GM21526 (cell line): ENCODE results near the gene PPL.
"Not testable (repeated sequence)": the region's sequence is repeated elsewhere in the genome, so short reads cannot be mapped to it uniquely, and the experiment has no call there.

ENCODE experiments used
- ATAC-seq: cut with Tn5 transposase; IDR thresholded peaks from one replicate; pipeline ENCODE4 v1.9.1; 2021; ENCODE audit warnings: moderate library complexity; ENCODE audit not compliant: unreplicated experiment, low FRiP score

Gene PPL

GRCh38 chr16:4936181-4936990 lies 562 bp downstream of the PPL start:
- no peak for ATAC-seq

- no peak for ATAC-seq
Measured at GRCh38 chr16:4935241-4935855, 1.6 kb downstream of the PPL start.

- no peak for ATAC-seq
Measured at GRCh38 chr16:4934591-4934990, 2.4 kb downstream of the PPL start.

GRCh38 chr16:4933871-4934395 lies 3.0 kb downstream of the PPL start:
- ATAC-seq = no peak

DNA sequence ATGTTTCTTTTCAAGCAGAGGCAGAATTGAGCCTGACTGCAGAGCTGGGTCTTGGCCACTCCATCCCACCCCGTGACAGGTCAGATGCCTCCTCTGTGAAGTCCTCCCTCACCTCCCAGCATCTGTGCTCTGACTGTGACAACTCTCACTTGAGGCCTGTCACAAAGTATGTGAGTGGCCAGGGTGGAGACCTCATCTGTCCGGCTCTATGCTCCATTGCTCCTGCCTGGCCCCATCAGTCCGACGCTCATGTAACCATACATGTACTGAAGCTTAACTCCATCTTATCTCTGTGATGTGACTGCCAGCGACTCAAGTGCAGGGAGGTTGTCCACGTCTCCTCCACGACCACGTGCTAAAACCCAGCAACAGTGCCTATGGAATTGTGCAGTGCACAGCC lies 3.5 kb downstream of the PPL start:
- ATAC-seq = no peak

- no peak for ATAC-seq
Measured at GRCh38 chr16:4931381-4931780, 5.6 kb downstream of the PPL start.

- ATAC-seq = not testable (repeated sequence)
Measured at GRCh38 chr16:4929619-4930018, 7.3 kb downstream of the PPL start.

DNA sequence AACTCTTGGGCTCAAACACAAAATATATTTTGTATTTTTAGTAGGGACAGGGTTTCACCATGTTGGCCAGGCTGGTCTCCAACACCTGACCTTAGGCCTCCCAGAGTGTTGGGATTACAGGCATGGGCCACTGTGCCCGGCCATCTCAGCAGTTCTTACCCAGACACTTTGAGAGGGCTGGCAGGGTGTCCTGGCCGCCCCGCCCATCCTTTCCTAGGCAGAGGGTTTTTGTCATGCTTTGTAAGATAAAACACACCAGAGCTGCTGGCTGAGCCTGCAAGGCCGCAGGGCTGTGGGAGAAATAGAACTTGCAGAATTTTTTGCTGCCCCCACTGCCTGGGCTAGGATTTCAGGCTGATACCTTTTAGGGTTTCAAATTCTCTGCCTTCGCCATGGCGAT lies 8.7 kb downstream of the PPL start:
- no peak for ATAC-seq

GRCh38 chr16:4927661-4928060 lies 9.3 kb downstream of the PPL start:
- ATAC-seq = no peak

- ATAC-seq = no peak
Measured at GRCh38 chr16:4926928-4927327, 10.0 kb downstream of the PPL start.

GRCh38 chr16:4925791-4926190 lies 11.2 kb downstream of the PPL start:
- no peak for ATAC-seq

DNA sequence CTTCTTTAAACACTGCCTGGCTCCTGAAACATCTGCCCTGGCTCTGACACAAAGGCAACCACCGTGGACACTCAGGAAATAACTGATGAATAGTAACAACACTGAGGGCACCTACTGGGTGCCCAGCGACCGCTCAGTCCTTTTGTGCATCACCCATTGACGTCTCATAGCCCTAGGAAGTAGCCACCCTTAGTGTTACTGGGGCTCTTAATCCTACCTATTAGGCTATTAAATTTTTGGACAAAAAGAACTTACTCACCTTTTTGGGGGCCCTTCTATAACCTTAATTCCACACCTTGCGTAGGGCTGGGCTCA lies 11.7 kb downstream of the PPL start:
- no peak for ATAC-seq

- no peak for ATAC-seq
Measured at GRCh38 chr16:4924593-4925292, 12.2 kb downstream of the PPL start.

- no peak for ATAC-seq
Measured at GRCh38 chr16:4923853-4924252, 13.1 kb downstream of the PPL start.

DNA sequence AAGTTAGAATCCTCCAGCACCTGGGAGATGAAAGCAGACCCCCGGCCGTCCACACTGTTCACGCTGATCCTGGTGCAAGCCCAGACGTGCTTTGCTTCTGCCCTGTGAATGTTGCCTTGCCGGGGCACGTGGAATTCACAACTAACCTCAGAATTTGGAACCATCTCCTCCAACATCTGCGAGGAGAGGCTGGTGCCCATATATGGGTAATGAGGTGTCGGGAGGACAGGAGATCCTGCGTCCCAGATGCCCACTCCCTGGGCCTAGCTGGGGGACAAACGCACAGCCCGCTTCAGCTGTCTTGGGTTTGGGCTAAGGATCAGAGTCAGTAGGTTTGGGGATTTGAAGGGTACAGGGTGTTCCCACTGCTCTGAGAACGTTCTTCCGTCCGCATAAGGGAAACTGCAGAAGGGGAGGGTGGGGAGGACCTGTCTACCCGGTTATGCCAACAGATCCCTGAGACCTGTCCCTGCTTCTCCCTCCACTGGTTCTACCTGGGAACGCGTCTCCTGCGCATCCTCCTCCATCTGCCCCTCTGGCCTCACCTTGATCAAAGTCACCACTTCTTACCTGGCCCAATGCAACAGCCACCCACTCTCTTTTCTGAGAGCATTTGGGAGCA lies 14.1 kb downstream of the PPL start:
- no peak for ATAC-seq

DNA sequence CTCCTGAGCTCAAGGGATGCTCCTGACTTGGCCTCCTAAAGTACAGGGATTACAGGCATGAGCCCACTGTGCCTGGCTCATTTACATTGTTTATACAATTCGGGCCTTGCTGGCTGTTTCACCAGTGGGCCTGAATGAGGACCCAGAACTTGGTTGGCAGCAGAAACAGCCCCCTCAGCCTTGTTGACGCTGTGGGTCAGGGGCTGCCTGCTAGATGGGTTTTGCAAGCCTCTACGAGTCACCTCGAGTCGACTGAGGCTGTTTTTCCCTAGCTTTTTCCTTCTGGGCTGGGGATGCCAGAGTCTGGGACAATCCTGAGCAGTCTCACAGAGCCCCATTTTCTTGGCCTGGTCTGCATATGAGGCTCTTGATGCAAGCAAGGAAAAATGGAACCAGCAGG lies 16.1 kb downstream of the PPL start:
- ATAC-seq = no peak

GRCh38 chr16:4918781-4919251 lies 18.1 kb downstream of the PPL start:
- no peak for ATAC-seq

DNA sequence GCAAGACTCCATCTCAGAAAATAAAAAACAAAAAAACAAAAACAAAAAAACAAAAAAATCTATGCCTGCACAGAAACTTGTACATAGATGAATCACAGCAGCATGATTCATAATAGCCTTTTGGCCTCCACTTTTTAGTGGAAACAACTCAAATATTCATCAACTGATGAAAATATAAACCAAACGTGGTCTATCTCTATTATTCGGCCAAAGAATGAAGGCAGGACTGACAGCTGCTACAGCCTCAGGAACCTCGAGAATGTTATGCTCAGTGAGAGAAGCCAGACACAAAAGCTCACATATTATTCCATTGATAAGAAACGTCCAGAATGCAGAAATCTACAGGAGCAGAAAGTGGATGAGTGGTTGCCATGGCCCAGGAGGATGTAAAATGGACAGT lies 19.8 kb downstream of the PPL start:
- ATAC-seq = no peak

DNA sequence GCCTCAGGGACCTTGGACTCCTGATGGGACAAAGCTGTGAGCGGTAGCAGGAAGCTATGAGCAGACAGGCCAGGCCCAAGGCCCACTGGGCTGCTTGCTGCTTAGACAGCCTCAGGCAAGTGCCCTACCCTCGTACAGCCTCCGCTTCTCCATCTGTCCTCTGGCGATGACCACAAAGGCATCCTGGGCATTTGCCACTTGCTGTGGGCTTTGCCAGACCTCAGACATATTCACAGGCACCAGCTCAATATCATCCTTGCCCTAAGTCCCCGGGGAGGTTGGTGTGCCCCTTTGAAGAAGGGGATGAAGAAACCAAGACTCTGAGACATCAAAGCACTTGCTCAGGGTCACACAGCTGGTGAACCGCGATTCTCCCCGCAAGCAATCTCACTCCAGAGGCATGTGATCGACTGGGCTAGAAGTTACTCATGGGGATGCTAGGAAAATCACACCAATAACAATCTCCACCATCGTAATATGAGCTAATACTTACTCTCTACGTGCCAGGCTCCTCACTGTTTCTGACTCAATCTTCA lies 21.7 kb downstream of the PPL start:
- no peak for ATAC-seq

GRCh38 chr16:4914528-4915225 lies 22.3 kb downstream of the PPL start:
- ATAC-seq = no peak
